ENCODE measurements around the gene PHF13. TPM values are rescaled to one million over a fixed set of nuclear protein-coding genes. Genes with fewer than 3 reads are reported as not detected.

PHF13 gene
- total RNA-seq, 6 experiments from 2014 or later = 2.7 to 6.2 (median 4.5) TPM

DNA sequence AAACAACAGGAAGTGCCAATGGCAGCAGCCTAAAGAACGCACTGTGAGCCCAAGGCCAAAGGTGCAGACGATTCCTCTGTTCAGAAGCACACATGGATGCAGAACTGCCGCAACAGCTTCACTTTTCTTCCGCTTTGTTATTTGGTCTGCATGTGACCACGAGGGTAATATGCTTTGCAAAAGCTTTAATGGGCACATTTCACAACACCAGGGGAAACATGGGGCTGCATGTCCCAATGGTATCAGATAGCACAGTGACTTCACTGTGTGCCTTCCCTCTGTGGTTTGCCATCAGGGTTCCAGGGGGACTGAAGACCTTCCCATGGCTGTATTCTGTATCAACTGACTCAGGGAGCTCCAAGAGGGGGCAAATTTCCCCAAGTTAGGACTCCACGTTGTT, 39.5 kb downstream of the PHF13 start:
- ATAC-seq (no peak), DNase-seq (no peak)
- no peak overlapping the region for H3K4me3 ChIP-seq
- no peak for TF ChIP-seq POLR2A (IDR thresholded peaks at IDR 0.05)
- H3K9me3 ChIP-seq = no peaks in the 10 kb centered on the region
- no peak overlapping the region for H3K27ac ChIP-seq
- no peaks in the 10 kb centered on the region for H3K27me3 ChIP-seq
- H3K36me3 ChIP-seq = peaks cover 0 to 23% (median 8%) of the 10 kb centered on the region in 4 donors
- 97% methylated on average over 5 of the region's 6 CpGs for WGBS (ENCODE audit: insufficient coverage, low coverage, low lambda C conversion rate, missing lambda C conversion rate)
- no peaks in the 10 kb centered on the region for H3K4me1 ChIP-seq
- intact Hi-C loops (cut with DNase I) = no loop called here

- no peak for TF ChIP-seq POLR2A (IDR thresholded peaks at IDR 0.05)
- no peak for TF ChIP-seq CTCF (IDR thresholded peaks at IDR 0.05)
- no peak overlapping the region for H3K27ac ChIP-seq
- no peaks in the 10 kb centered on the region for H3K4me1 ChIP-seq
- no peaks in the 10 kb centered on the region for H3K9me3 ChIP-seq
- no peak overlapping the region for H3K4me3 ChIP-seq
- ATAC-seq (no peak), DNase-seq (no peak)
- intact Hi-C loops (cut with DNase I) = no loop called here
- H3K36me3 ChIP-seq = peaks cover 0 to 23% (median 8%) of the 10 kb centered on the region in 4 donors
- H3K27me3 ChIP-seq = no peaks in the 10 kb centered on the region
- WGBS (ENCODE audit: insufficient coverage, low coverage, low lambda C conversion rate, missing lambda C conversion rate) = 93% methylated on average over 17 of the region's 23 CpGs
Measured at GRCh38 chr1:6653436-6654290, 40.1 kb downstream of the PHF13 start.

GRCh38 chr1:6657138-6657537, 43.6 kb downstream of the PHF13 start:
- ATAC-seq (no peak), DNase-seq (no peak)
- intact Hi-C loops (cut with DNase I) = no loop called here
- WGBS (ENCODE audit: insufficient coverage, low coverage, low lambda C conversion rate, missing lambda C conversion rate) = 100% methylated on average over 1 of the region's 6 CpGs
- Histone ChIP-seq H3K27ac (no peak overlapping the region), H3K9me3 (no peaks in the 10 kb centered on the region), H3K4me1 (no peaks in the 10 kb centered on the region), H3K4me3 (no peak overlapping the region), H3K36me3 (peaks cover 0 to 16% (median 8%) of the 10 kb centered on the region in 4 donors), H3K27me3 (no peaks in the 10 kb centered on the region)
- TF ChIP-seq POLR2A (IDR thresholded peaks at IDR 0.05) (no peak), CTCF (IDR thresholded peaks at IDR 0.05) (no peak)

DNA sequence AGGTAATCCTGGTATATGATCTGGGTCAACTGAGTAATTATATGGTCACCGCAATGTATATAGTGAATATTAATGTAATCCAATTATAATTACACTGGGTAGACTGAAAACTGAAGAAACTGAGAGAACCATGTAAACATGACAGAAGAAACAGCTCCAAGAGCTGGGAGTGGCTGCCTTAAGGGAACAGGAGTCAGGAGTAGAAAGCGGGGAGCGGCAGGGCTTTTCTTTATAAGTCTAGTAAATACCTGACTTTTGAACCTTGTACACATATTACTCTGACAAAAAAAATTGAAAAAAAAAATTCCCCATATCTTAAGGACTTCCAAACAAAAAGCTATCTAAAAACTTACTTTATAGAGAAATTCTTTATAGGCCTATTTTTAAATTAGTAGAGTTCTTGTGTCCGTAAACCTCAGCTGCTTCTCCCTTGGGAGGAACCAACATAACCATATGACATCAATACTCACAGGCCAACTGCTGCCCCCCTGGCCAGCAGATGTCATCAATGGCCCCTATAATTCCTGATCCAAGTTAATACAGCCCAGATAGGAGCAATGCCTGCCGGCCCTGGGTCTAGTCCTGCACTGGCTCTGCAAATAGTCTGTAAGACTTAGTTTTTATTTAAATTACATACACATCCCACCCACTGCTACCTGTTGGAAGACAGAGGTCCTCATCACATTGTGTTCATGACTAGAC, 45.0 kb downstream of the PHF13 start:
- Histone ChIP-seq H3K36me3 (peaks cover 0 to 4% (median 3%) of the 10 kb centered on the region in 4 donors), H3K4me1 (no peaks in the 10 kb centered on the region), H3K9me3 (no peaks in the 10 kb centered on the region), H3K27ac (no peak overlapping the region), H3K27me3 (no peaks in the 10 kb centered on the region), H3K4me3 (no peak overlapping the region)
- intact Hi-C loops (cut with DNase I) = no loop called here
- DNase-seq (no peak), ATAC-seq (no peak)
- WGBS (ENCODE audit: insufficient coverage, low coverage, low lambda C conversion rate, missing lambda C conversion rate) = 98% methylated on average over 5 of the region's 5 CpGs
- no peak for TF ChIP-seq POLR2A (IDR thresholded peaks at IDR 0.05)
- no peak for TF ChIP-seq CTCF (IDR thresholded peaks at IDR 0.05)
